Brain microvascular endothelial cell (primary cell): ENCODE results near the gene RAB40C.

Source experiments
- DNase-seq: peaks from one replicate; pipeline ENCODE4 v3.0.0-alpha.2; 2020
- H3K27ac ChIP-seq: fragments of 250-450 bp; sonication (Bioruptor Pico); 2 replicates; pipeline ENCODE4 v1.5.1; 2020; ENCODE audit warnings: mild to moderate bottlenecking, moderate library complexity
- H3K27me3 ChIP-seq: fragments of 250-450 bp; sonication (Bioruptor Pico); replicated peaks from 2 replicates; pipeline ENCODE4 v1.5.1; 2020; ENCODE audit warnings: mild to moderate bottlenecking
- H3K36me3 ChIP-seq: fragments of 250-450 bp; sonication (Bioruptor Pico); replicated peaks from 2 replicates; pipeline ENCODE4 v1.5.1; 2020; ENCODE audit warnings: mild to moderate bottlenecking
- H3K4me3 ChIP-seq: 2 replicates; pipeline ENCODE4 v1.5.1; 2011; ENCODE audit warnings: low read depth, mild to moderate bottlenecking, control low read depth, low read length, moderate library complexity
- in situ Hi-C: cut with HindIII; loops from 2 replicates; pipeline ENCODE4 v1.10.0; 2017; ENCODE audit warnings: low sequenced_read_pairs, low pct_ligation_motif_present
- TF ChIP-seq, protein P1 (sequence below): IDR thresholded peaks from 2 replicates; pipeline ENCODE4 v1.5.1; 2011; ENCODE audit warnings: low read depth, mild to moderate bottlenecking, moderate library complexity, low read length, control low read depth, inconsistent platforms; ENCODE audit errors: missing control alignments

RAB40C gene

GRCh38 chr16:652454-653305, 62.8 kb downstream of the RAB40C start:
- DNase-seq: no peak
- Histone ChIP-seq H3K4me3 (no peak overlapping the region), H3K27me3 (no peaks in the 10 kb centered on the region), H3K36me3 (peaks cover 2% of the 10 kb centered on the region), H3K27ac (no peak overlapping the region)
- TF ChIP-seq, protein P1, sequence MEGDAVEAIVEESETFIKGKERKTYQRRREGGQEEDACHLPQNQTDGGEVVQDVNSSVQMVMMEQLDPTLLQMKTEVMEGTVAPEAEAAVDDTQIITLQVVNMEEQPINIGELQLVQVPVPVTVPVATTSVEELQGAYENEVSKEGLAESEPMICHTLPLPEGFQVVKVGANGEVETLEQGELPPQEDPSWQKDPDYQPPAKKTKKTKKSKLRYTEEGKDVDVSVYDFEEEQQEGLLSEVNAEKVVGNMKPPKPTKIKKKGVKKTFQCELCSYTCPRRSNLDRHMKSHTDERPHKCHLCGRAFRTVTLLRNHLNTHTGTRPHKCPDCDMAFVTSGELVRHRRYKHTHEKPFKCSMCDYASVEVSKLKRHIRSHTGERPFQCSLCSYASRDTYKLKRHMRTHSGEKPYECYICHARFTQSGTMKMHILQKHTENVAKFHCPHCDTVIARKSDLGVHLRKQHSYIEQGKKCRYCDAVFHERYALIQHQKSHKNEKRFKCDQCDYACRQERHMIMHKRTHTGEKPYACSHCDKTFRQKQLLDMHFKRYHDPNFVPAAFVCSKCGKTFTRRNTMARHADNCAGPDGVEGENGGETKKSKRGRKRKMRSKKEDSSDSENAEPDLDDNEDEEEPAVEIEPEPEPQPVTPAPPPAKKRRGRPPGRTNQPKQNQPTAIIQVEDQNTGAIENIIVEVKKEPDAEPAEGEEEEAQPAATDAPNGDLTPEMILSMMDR: no peak
- in situ Hi-C loops: no loop called here

DNA sequence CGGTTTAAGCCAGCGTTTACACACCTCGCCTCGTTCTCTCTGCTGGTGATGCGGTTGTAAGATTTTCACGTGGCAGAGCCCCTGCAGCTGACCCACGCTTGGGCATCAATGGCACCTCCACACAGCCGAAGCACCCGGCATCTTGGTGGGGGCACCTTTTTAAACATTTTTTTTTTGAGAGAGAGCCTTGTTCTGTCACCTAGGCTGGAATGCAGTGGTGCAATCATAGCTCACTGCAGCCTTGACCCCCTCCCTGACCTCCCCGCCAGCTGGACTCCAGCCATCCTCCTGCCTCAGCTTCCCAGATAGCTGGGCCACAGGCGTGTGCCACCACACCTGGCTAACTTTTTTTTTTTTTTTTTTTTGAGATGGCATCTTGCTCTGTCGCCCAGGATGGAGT, 64.2 kb downstream of the RAB40C start:
- TF ChIP-seq, protein P1: no peak
- Histone ChIP-seq H3K4me3 (no peak overlapping the region), H3K27ac (no peak overlapping the region), H3K27me3 (no peaks in the 10 kb centered on the region), H3K36me3 (peaks cover 8% of the 10 kb centered on the region)
- DNase-seq: no peak
- in situ Hi-C loops: no loop called here

GRCh38 chr16:657487-657886, 67.6 kb downstream of the RAB40C start:
- TF ChIP-seq, protein P1: no peak
- in situ Hi-C loops: no loop called here

GRCh38 chr16:658679-659571, 69.1 kb downstream of the RAB40C start:
- DNase-seq: no peak
- no peaks in the 10 kb centered on the region for H3K27me3 ChIP-seq
- H3K4me3 ChIP-seq: no peak overlapping the region
- H3K36me3 ChIP-seq: peaks cover 8% of the 10 kb centered on the region
- TF ChIP-seq, protein P1: peak; percentile 37
- H3K27ac ChIP-seq: no peak overlapping the region
- in situ Hi-C loops: no loop called here

More at GRCh38 chr16:657487-657886, 67.6 kb downstream of the RAB40C start:
- Histone ChIP-seq H3K36me3 (peaks cover 8% of the 10 kb centered on the region), H3K27ac (no peak overlapping the region), H3K27me3 (no peaks in the 10 kb centered on the region), H3K4me3 (no peak overlapping the region)
- DNase-seq: no peak

- H3K27me3 ChIP-seq: no peaks in the 10 kb centered on the region
- in situ Hi-C loops: no loop called here
- TF ChIP-seq, protein P1: no peak
- no peak overlapping the region for H3K27ac ChIP-seq
- peaks cover 8% of the 10 kb centered on the region for H3K36me3 ChIP-seq
- DNase-seq: no peak
- H3K4me3 ChIP-seq: no peak overlapping the region
Measured at GRCh38 chr16:659618-660017, 69.8 kb downstream of the RAB40C start.
